Esophagus mucosa (tissue), 1 donor: Measurements from ENCODE around the gene RANBP10. TPM values are rescaled to one million over a fixed set of nuclear protein-coding genes. Genes with fewer than 3 reads are reported as not detected.
A peak's percentile ranks its signal among the peaks of the same experiment; 100 is the strongest.

Experiments
- ATAC-seq: fragments of 200-7000 bp; cut with Tn5 transposase; one replicate; pipeline ENCODE4 v1.9.1; 2020
- total RNA-seq: library from RNA; stranded (reverse); gene quantifications from one replicate; pipeline ENCODE4 v1.2.4, GENCODE V29; 2023
- donor health status: DM: yes; HTN: yes; CAD: no.

Gene RANBP10
- total RNA-seq, 1 donor from 2014 or later, result 20.1 TPM

GRCh38 chr16:67736858-67737257 lies 69.5 kb downstream of the RANBP10 start:
- peak; percentile 87 for ATAC-seq

GRCh38 chr16:67734731-67735201 lies 71.6 kb downstream of the RANBP10 start:
- no peak for ATAC-seq

DNA sequence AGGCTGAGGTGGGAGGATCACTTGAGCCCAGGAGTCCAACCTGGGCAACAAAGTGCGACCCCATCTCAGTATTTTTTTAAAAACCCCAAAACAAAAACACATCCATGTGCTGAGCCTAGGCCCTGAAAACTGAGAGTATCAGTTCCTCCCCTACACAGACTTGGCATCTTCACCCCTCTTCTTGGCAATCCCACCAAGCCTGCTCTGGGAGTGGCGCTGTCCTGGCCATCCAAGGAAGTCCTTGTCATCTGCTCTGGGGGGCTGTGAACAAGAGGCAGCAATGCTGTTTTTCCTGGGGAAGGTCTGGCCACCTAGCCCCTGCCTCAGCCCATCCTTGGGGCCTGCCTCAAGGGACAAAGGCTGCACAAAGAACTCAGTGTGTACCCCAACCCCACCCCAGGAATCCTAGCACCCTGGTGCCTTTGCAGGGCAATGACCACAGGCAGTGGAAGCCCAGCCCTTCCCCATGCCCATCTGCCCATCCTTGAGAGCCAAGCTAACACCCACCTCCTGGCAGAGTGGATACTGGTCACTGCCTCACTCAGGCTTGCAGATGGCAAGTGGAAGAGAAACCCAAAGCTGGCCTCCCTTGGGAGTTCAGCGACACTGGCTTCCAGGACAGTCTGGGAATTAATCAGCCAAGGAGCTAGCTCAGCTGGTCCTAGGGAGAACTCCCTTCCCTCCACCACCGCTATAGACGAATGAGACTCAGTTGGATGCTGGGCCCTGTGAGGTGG lies 72.5 kb downstream of the RANBP10 start:
- no peak for ATAC-seq

DNA sequence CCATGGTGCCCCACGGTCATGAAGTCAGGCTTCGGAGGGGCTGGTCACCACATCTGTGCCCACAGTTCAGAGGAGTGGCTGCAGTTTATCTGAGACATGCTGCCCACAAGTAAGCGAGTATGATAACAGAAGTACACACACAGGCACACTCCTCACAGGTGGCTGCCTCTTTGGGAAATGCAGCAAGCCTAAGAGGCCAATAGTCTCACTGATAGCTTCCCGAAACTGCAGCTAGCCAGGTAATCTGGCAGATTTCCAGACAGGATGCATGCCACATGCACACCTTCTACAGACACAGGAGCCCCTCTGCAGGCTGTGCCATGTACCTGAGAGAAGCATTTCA lies 74.6 kb downstream of the RANBP10 start:
- no peak for ATAC-seq

DNA sequence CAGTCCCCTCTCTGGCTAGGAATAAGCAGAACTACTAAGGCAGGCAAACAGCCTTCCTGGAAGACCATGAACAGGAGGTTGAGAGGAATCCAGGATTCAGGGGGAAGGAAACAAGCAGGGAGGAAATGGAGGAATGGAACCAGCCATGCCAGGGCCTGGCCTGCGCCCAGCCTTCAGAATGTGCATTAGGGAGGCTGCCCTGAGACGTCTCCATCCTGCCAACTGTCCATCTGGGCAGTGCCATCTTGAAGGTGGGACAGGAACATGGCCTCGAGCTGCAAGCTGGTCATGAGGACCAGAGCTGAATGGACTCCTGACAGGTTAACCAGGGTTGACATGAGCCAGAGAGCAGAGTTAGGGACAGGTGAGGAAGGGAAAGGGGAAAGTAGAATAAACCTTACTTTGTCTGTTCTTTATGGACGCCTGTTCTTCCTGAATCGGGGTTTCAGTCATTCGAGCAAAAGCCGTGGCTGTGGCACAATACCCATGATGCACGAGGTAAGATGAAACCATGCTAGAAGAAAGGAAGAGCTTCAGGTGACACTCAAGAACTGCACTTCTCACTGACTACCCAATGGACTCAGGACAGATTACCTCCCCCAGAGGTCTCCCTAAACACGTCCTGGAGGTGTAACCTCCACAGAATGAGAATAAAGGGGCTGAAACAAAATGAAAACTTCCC lies 75.1 kb downstream of the RANBP10 start:
- ATAC-seq, result no peak

DNA sequence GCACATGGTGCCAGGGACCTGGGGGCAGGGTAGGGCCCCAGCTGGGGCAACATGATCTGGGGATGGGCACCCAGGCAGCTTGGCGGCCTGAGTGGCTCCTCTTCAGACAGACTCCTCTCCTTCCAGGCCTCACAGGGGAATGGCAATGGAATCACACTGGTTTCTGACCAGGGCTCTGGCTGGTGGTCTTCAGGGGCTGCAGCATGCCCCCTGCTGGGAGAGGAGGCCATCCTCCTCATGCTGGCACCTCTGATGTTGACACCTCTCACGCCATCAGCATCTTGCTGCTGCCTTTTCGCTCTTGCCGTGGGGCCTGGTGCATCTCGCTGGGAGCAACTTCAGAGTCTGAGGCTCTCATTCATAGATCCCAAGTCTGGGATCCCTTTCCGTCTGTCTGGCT lies 76.0 kb downstream of the RANBP10 start:
- no peak for ATAC-seq

GRCh38 chr16:67729636-67730248 lies 76.6 kb downstream of the RANBP10 start:
- ATAC-seq, result no peak

DNA sequence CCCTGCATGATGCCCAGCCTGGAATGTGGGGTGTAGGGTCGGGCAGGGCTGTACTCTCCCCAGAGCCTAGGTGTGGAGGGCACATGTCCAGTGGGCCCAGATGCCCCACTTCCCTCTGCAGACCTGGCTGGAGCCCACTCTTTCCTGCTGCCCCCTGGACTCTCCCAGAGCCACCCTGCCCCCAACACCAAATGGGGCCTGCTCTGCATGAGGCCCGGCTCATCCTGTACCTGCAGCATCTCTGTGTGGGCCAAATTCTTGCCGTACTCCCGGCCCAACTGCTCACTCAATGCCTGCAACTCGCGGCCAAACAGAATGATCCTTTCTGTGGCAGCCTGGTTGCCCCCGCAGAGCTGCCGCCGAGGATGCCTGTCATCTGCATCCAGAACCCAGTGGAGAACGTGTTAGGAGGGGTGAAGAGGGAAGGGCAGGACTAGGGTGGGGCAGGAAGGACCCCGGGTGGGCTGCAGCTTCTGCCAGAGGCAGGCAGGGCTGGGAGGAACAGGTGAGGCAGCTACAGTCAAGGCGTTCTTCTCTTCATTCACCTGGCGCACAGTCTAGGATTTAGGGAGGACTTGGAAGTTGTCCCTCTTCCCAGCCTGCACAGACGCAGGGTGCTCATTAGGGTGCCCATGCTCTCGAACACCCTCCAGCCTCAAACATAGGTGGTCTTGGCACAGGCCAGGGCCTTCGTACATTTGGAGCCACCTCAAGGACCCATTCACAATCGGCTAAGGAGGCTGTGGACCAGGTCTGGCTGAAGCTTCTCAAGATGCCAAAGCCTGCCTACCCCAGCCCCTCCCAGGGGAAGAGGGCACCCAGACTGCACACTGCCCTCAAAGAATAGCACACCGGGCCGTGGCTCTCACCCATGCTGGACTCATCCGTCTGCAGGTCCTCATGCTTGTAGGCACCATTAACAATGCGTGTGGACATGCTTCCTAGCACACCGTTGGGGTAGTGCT lies 78.6 kb downstream of the RANBP10 start:
- ATAC-seq, result no peak

DNA sequence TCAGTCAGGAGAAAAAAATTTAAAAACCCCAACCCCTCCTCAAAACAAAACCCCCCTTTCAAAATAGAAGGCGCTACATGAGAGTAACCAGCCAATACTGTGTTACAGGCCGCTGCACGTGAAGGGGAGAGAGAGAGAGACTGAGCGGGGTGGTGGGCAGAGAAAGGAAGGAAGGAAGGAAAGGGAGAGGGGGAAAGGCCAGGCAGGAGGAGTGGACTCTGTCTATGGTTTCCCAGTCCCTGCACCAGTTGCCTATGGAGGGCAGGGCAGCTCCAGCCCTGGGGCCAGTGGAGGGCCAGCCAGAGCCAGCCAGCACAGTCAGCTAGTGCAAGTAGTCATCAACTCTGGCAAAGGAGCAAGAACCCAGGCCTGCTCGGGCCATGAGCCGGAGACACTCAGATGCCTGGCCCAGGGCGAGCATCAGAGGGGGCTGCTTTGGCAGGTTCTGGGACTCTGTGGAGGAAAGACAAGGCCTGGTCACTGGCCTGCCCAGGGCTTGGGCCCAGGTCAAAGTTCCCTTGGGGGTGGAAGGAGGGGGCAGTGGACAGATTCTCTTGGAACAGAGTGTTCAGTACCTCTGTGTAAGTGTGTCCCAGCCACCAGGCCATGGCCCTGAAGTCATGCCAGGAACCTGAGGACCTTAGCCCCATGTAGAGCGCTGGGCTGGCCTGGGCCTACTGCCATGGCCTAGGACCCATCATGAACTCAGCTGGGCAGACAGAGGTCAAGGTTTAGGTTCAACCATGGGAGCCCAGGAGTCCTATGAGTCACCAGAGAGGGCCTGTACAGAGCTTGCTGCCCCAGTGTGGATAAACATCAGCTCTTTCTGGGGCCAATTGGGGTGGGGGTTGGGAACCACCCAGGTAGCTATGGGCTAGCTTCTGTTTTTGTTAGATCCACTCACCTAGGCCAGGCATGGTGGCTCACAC lies 80.0 kb downstream of the RANBP10 start:
- no peak for ATAC-seq

- no peak for ATAC-seq
Observed at GRCh38 chr16:67723911-67724305, 82.5 kb downstream of the RANBP10 start.

DNA sequence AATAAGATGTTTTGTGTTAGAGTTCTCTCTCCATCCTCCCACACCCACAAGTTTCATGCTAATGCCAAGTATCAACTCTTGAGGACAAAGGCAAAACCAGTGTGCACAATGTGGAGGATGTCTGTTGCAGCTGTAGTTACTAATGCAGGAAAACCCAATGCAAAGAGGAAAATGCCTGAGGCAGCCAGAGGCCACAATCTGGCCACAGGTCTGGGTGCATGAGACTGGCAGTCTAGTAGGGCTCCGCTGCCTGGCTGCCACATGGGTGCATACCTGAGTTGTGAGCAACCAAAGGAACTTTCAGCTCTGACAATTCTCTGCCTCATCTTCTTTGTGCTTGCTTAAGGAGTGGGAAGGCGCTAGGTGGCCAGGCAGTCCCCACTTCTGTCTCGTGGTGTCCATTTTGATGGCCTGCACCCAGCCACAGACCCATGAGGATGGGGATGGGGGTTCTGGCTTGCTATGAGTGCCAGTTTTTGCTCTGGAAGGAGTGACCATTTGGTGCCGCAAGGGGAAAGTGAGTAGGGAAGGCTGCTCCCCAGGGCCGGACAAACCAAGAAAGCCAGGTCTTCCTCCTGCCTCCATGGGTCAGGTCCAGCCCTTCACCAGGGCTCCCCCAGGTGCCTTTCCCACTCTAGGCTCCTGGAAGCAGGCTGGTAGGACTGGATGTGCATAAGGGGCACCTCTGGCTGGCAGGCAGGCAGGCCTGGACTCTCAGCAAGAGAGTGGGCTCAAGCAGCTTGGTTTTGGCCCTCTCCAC lies 83.0 kb downstream of the RANBP10 start:
- peak; percentile 10 for ATAC-seq

GRCh38 chr16:67720236-67720635 lies 86.1 kb downstream of the RANBP10 start:
- no peak for ATAC-seq

DNA sequence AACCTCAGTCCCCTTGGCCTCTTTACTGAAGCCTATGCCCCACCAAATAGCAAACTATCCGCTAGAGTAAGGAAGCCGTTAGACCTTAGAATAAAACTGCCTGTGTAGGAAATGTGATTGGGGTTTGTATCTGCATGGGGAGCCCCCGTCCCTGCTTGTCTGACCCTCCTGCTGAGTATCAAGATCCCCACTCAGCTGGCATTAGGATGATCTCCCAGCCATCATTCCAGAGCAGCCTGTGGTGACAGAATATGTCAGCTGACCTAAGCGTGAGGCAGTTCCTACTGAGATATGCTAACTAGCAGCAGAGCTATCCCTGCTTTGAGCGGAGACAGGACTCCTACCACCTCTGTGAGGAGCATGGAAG lies 86.6 kb downstream of the RANBP10 start:
- ATAC-seq, result peak; percentile 47

GRCh38 chr16:67719048-67719777 lies 87.1 kb downstream of the RANBP10 start, which contains the start of gene GFOD2:
TSS of gene GFOD2 (minus strand) at chr16:67719316. CDS start at chr16:67685715, 33,601 bp downstream.
- ATAC-seq, result peak; percentile 97

DNA sequence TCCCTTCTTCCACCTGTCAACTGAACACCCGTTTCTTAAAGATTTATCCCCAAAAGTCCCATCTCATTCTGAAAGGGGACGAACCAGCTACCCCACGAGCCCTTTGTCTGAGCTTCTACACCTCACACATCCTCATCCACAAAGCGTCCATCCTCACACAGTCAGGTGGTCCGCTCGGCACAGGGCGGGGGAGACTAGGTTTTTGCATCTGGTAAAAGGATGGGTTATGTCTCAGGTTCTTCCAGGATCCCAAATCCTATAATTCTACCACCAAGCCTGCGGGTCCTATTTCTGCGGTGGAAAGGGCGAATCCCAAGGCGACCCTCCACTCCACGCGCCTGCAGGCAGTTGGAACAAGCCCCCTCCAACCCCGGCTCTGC lies 87.7 kb downstream of the RANBP10 start:
- ATAC-seq, result peak; percentile 17

DNA sequence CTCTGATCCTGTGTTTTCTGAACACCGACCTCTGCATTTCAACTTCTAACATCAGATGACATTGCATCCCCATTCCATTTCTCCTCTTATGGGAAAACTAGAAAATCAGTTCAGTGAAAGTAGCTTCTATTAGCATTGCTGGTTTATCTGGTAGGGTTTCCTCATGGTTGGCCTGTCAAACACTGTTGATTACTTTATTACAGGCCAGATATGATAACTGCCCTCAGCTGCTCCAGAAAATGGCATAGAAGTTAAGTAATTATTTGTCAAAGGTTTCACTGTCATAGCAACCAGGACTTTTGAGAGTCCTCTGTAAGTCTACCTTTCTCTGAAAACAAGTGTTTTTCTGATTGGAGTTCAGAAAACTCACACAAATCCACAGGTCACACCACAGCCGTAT lies 90.3 kb downstream of the RANBP10 start:
- no peak for ATAC-seq

DNA sequence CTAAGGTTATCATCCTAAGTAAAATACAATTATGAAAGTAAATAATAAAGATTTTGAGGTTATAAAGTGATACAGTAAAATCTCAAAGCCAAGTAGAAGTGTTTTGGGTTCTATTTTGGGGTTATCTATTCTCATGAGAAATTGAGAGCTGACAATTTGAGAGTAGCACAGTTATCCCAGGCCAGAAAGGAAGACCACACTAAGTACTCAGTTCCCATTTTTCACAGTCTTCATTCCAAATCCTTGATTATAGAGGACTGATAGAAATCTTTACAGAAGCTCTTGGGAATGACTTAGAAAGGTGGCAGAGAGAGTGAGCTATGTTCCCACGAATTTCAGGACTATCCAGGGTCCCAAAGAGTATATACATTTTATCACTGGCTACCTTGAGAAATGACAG lies 91.8 kb downstream of the RANBP10 start:
- no peak for ATAC-seq

- peak; percentile 68 for ATAC-seq
Observed at GRCh38 chr16:67713647-67714273, 92.6 kb downstream of the RANBP10 start.

DNA sequence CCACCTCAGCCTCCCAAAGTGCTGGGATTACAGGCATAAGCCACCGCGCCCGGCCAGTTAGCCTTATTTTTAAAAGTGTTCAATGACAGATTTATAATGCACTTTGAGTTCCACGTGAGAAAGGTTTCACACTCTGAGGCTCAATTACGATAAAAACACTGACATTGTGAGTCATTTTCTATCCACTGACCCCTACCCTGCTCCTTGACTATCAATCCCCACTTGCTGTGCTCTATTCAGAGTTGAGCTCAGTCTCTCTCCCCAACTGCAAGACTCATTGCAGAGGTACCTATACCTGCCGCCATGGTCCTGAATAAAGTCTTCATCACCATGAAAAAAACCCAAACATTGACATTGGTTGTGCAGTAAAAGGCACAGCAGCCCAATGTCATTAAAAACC lies 95.8 kb downstream of the RANBP10 start:
- ATAC-seq, result no peak
